HCT116 (cell line): ENCODE measurements around the gene DOCK2. TPM values are rescaled to one million over a fixed set of nuclear protein-coding genes. Genes with fewer than 3 reads are reported as not detected.

Source experiments
- ATAC-seq: fragments of 200-7000 bp; cut with Tn5 transposase; 2 replicates; pipeline ENCODE4 v1.9.1; 2020; ENCODE audit warnings: mild to moderate bottlenecking, moderate library complexity
- BruUV-seq: library from RNA; stranded (reverse); fragments of 400-500 nt; replicated peaks from 2 replicates; lab custom pipeline; 2021; lab: Mats Ljungman, UMichigan
- CTCF ChIA-PET: fragments of 300-600 bp; sonication (Branson Sonifier 250); formaldehyde crosslinking; loops from one replicate; lab custom pipeline; 2021; ENCODE audit warnings: antibody characterized with exemption; lab: Charles Lee
- POLR2A ChIA-PET: fragments of 300-600, 350-600 bp; sonication (Branson Sonifier 250); formaldehyde crosslinking; loops from one replicate; lab custom pipeline; 2021; ENCODE audit warnings: antibody characterized with exemption; lab: Charles Lee
- RAD21 ChIA-PET, 2 experiments: fragments of 300-600 bp; sonication (Branson Sonifier 250); formaldehyde crosslinking; loops; one replicate each; lab custom pipeline; 2023; ENCODE audit warnings: low total read pairs in 2 of 2; ENCODE audit not compliant: uncharacterized antibody in 2 of 2, unreplicated experiment in 2 of 2, low non-redundant PET in 1 of 2; lab: Charles Lee
- DNase-seq: peaks from one replicate; pipeline ENCODE4 v3.0.0-alpha.2; 2010; ENCODE audit warnings: low read depth, low spot score
- H2AFZ ChIP-seq: fragments of 200-600 bp; shearing (Covaris generic), sonication (generic); 2 replicates; pipeline ENCODE4 v1.6.1; 2017; ENCODE audit warnings: low read depth, mixed run types, mixed read lengths, antibody characterized with exemption, low read length; ENCODE audit not compliant: poor library complexity, severe bottlenecking
- H3K27ac ChIP-seq: 2 replicates; pipeline ENCODE4 v1.5.1; 2012; ENCODE audit warnings: low read depth, low read length
- H3K27me3 ChIP-seq: fragments of 200-600 bp; sonication (generic); 2 replicates; pipeline ENCODE4 v1.6.1; 2016; ENCODE audit warnings: mixed run types, low read length, mixed read lengths; ENCODE audit not compliant: insufficient read depth
- H3K36me3 ChIP-seq, 2 experiments: fragments of 200-500 bp in 1 of 2; fragments of 200-600 bp in 1 of 2; sonication (Bioruptor generic) in 1 of 2; sonication (generic) in 1 of 2; 2 replicates each; pipeline versions ENCODE4 v1.5.1 to v1.6.1; 2014 to 2016; ENCODE audit warnings: low read length in 2 of 2, inconsistent platforms in 1 of 2, mixed read lengths in 1 of 2, mixed run types in 1 of 2; ENCODE audit not compliant: insufficient read depth in 2 of 2, control insufficient read depth in 1 of 2
- H3K4me1 ChIP-seq, 2 experiments: fragments of 200-600 bp in 1 of 2; sonication (generic) in 1 of 2; 2 replicates each; pipeline versions ENCODE4 v1.5.1 to v1.6.1; 2012 to 2017; ENCODE audit warnings: low read length in 2 of 2, inconsistent platforms in 1 of 2, mild to moderate bottlenecking in 1 of 2, mixed read lengths in 1 of 2, mixed run types in 1 of 2, moderate library complexity in 1 of 2; ENCODE audit not compliant: insufficient read depth in 2 of 2, control insufficient read depth in 1 of 2
- H3K4me2 ChIP-seq: fragments of 200-600 bp; sonication (generic); 2 replicates; pipeline ENCODE4 v1.6.1; 2017; ENCODE audit warnings: mixed run types, low read length, mixed read lengths
- H3K4me3 ChIP-seq, 2 experiments: fragments of 200-600 bp in 1 of 2; sonication (generic) in 1 of 2; replicated peaks in 1 of 2; 2 replicates each; pipeline ENCODE4 v1.5.1; 2011 to 2016; ENCODE audit warnings: low read length in 2 of 2, control low read depth in 1 of 2, low read depth in 1 of 2, mild to moderate bottlenecking in 1 of 2, mixed read lengths in 1 of 2, mixed run types in 1 of 2
- H3K79me2 ChIP-seq: fragments of 200-600 bp; sonication (generic); 2 replicates; pipeline ENCODE4 v1.6.1; 2017; ENCODE audit warnings: mild to moderate bottlenecking, mixed run types, low read length, moderate library complexity, mixed read lengths; ENCODE audit not compliant: insufficient read depth
- H3K9ac ChIP-seq: fragments of 200-600 bp; sonication (generic); 2 replicates; pipeline ENCODE4 v1.6.1; 2016; ENCODE audit warnings: low read length, mixed read lengths
- H3K9me2 ChIP-seq: fragments of 200-600 bp; sonication (generic), shearing (Covaris generic); 2 replicates; pipeline ENCODE4 v1.6.1; 2017; ENCODE audit warnings: mixed run types, mild to moderate bottlenecking, moderate library complexity; ENCODE audit not compliant: insufficient read depth
- H3K9me3 ChIP-seq, 2 experiments: fragments of 200-500 bp in 1 of 2; fragments of 200-600 bp in 1 of 2; sonication (Bioruptor generic) in 1 of 2; sonication (generic) in 1 of 2; 2 replicates each; pipeline ENCODE4 v1.6.1; 2014 to 2017; ENCODE audit warnings: low read length in 2 of 2, mixed read lengths in 2 of 2, inconsistent platforms in 1 of 2, low read depth in 1 of 2, mild to moderate bottlenecking in 1 of 2, mixed run types in 1 of 2, moderate library complexity in 1 of 2; ENCODE audit not compliant: control insufficient read depth in 1 of 2, insufficient read depth in 1 of 2
- H4K20me1 ChIP-seq: fragments of 200-600 bp; sonication (generic), shearing (Covaris generic); 2 replicates; pipeline ENCODE4 v1.6.1; 2017; ENCODE audit warnings: mixed run types, mild to moderate bottlenecking, moderate library complexity; ENCODE audit not compliant: insufficient read depth
- ATF3 ChIP-seq: IDR thresholded peaks from 2 replicates; pipeline ENCODE4 v1.6.1; 2012
- CBX3 ChIP-seq: IDR thresholded peaks from 2 replicates; pipeline ENCODE4 v1.6.1; 2012; ENCODE audit warnings: low read depth
- CEBPB ChIP-seq: IDR thresholded peaks from 2 replicates; pipeline ENCODE4 v1.6.1; 2012; ENCODE audit warnings: low read depth
- CTCF ChIP-seq, 3 experiments: fragments of 200-600 bp in 1 of 3; sonication (generic) in 1 of 3; IDR thresholded peaks in 2 of 3; conservative IDR thresholded peaks in 1 of 3; 2 replicates each; pipeline ENCODE4 v1.5.1; 2012 to 2017; ENCODE audit warnings: low read depth in 2 of 3, low read length in 2 of 3, antibody characterized with exemption in 1 of 3, borderline replicate concordance in 1 of 3, control low read depth in 1 of 3, mild to moderate bottlenecking in 1 of 3, mixed read lengths in 1 of 3, mixed run types in 1 of 3, moderate library complexity in 1 of 3; ENCODE audit not compliant: insufficient read depth in 1 of 3
- EGR1 ChIP-seq: IDR thresholded peaks from 2 replicates; pipeline ENCODE4 v1.6.1; 2012; ENCODE audit warnings: low read depth
- ELF1 ChIP-seq: IDR thresholded peaks from 2 replicates; pipeline ENCODE4 v1.6.1; 2012; ENCODE audit warnings: low read depth, borderline replicate concordance
- EZH2phosphoT487 ChIP-seq: fragments of 200-600 bp; IDR thresholded peaks from 2 replicates; pipeline ENCODE4 v1.6.1; 2018; ENCODE audit warnings: antibody characterized with exemption, borderline replicate concordance
- FOSL1 ChIP-seq: IDR thresholded peaks from 2 replicates; pipeline ENCODE4 v1.6.1; 2012; ENCODE audit warnings: low read depth
- JUND ChIP-seq: IDR thresholded peaks from 2 replicates; pipeline ENCODE4 v1.6.1; 2012
- MAX ChIP-seq: IDR thresholded peaks from 2 replicates; pipeline ENCODE4 v1.6.1; 2012
- POLR2A ChIP-seq: IDR thresholded peaks from 2 replicates; pipeline ENCODE4 v1.7.0; 2011; ENCODE audit warnings: borderline replicate concordance; ENCODE audit not compliant: insufficient read depth, insufficient read length; ENCODE audit errors: extremely low read depth
- RAD21 ChIP-seq: IDR thresholded peaks from 2 replicates; pipeline ENCODE4 v1.6.1; 2012; ENCODE audit warnings: low read depth, mild to moderate bottlenecking
- REST ChIP-seq: IDR thresholded peaks from 2 replicates; pipeline ENCODE4 v1.6.1; 2012; ENCODE audit warnings: low read depth
- SIN3A ChIP-seq: IDR thresholded peaks from 2 replicates; pipeline ENCODE4 v1.6.1; 2012; ENCODE audit warnings: low read depth
- SRF ChIP-seq: IDR thresholded peaks from 2 replicates; pipeline ENCODE4 v1.6.1; 2012; ENCODE audit warnings: low read depth
- TCF7L2 ChIP-seq: IDR thresholded peaks from 2 replicates; pipeline ENCODE4 v1.7.0; 2011; ENCODE audit warnings: borderline replicate concordance, inconsistent platforms; ENCODE audit not compliant: insufficient read depth, insufficient read length; ENCODE audit errors: extremely low read depth
- YY1 ChIP-seq: IDR thresholded peaks from 2 replicates; pipeline ENCODE4 v1.6.1; 2011; ENCODE audit warnings: low read length, low read depth, moderate library complexity, mild to moderate bottlenecking; ENCODE audit not compliant: insufficient replicate concordance; ENCODE audit errors: extremely low read depth
- ZBTB33 ChIP-seq: IDR thresholded peaks from 2 replicates; pipeline ENCODE4 v1.6.1; 2011; ENCODE audit warnings: mild to moderate bottlenecking, low read length, moderate library complexity; ENCODE audit not compliant: insufficient replicate concordance; ENCODE audit errors: extremely low read depth
- ZFX ChIP-seq: fragments of 450-650 bp; IDR thresholded peaks from 2 replicates; pipeline ENCODE4 v1.6.1; 2017
- ZNF274 ChIP-seq: fragments of 200-500 bp; sonication (Bioruptor generic); IDR thresholded peaks from 2 replicates; pipeline ENCODE4 v1.6.1; 2014; ENCODE audit warnings: mild to moderate bottlenecking, low read depth, low read length, inconsistent platforms
- intact Hi-C: fragments of 100-400 bp; cut with micrococcal nuclease; formaldehyde crosslinking; loops from 2 replicates; pipeline ENCODE4 v1.10.0; 2022
- total RNA-seq: library from RNA; stranded (reverse); gene quantifications from one replicate; pipeline ENCODE4 v1.2.1, GENCODE V29; 2021; ENCODE audit not compliant: unreplicated experiment

Gene DOCK2
- total RNA-seq, 1 experiment from 2014 or later, result 0.89 TPM

DNA sequence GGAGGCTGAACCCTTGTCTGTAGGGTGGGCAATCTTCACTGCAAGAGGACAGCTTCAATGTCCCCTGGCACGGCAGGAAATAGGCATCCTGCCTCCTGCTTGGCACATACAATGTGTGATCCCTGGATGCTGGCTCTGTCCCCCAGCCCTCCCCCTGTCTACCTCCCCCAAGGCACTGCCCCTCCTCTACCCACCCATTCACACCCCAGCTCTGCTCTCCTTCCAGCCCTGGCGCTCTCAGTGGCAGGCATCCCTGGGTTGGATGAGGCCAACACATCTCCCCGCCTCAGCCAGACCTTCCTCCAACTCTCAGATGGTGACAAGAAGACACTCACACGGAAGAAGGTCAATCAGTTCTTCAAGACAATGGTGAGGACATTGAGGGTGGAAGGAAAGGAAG, 444.5 kb downstream of the DOCK2 start:
- no peaks in the 10 kb centered on the region for H3K9me2 ChIP-seq
- H3K4me3 ChIP-seq, result no peak overlapping the region
- no peak overlapping the region for H3K4me2 ChIP-seq
- no peaks in the 10 kb centered on the region for H3K36me3 ChIP-seq
- peaks cover 31% of the 10 kb centered on the region for H3K27me3 ChIP-seq
- no peak for TF ChIP-seq EZH2phosphoT487
- TF ChIP-seq SRF, result no peak
- no peak for TF ChIP-seq JUND
- no peak for TF ChIP-seq FOSL1
- no peak for TF ChIP-seq POLR2A
- no peak for TF ChIP-seq EGR1
- TF ChIP-seq RAD21, result no peak
- TF ChIP-seq TCF7L2, result no peak
- TF ChIP-seq ATF3, result no peak
- TF ChIP-seq MAX, result no peak
- TF ChIP-seq YY1, result no peak
- TF ChIP-seq CTCF (IDR thresholded peaks at IDR 0.05 in 2 of 3, conservative IDR thresholded peaks at IDR 0.05 in 1 of 3; ENCODE audit: borderline replicate concordance in 1 of 3, insufficient read depth in 1 of 3, low read depth in 2 of 3, low read length in 2 of 3), result no peak
- TF ChIP-seq SIN3A, result no peak
- TF ChIP-seq CBX3, result no peak
- TF ChIP-seq ZBTB33, result no peak
- no peak for TF ChIP-seq ELF1
- TF ChIP-seq REST, result no peak
- TF ChIP-seq CEBPB, result no peak
- TF ChIP-seq ZFX, result no peak
- TF ChIP-seq ZNF274, result no peak
- H3K27ac ChIP-seq, result no peak overlapping the region
- no TSS peak for BruUV-seq
- H4K20me1 ChIP-seq, result no peaks in the 10 kb centered on the region
- ChIA-PET POLR2A (no interaction called here), RAD21 (no interaction called here), CTCF (no interaction called here)
- ATAC-seq, result no peak
- H3K79me2 ChIP-seq, result no peaks in the 10 kb centered on the region
- no peak overlapping the region for H3K9ac ChIP-seq
- no peaks in the 10 kb centered on the region for H3K4me1 ChIP-seq
- no peak overlapping the region for H2AFZ ChIP-seq
- no peaks in the 10 kb centered on the region for H3K9me3 ChIP-seq
- DNase-seq, result no peak
- intact Hi-C loops, result no loop called here
